Non-pigmented ciliary epithelial cell (primary cell): ENCODE data around the gene POU1F1.
A peak's percentile ranks its signal among the peaks of the same experiment; 100 is the strongest.
"Not testable (repeated sequence)": the region's sequence is repeated elsewhere in the genome, so short reads cannot be mapped to it uniquely, and the experiment has no call there.

Experiments used
- DNase-seq: peaks from one replicate; pipeline ENCODE4 v3.0.0-alpha.2; 2010; ENCODE audit warnings: low read depth

Gene POU1F1

DNA sequence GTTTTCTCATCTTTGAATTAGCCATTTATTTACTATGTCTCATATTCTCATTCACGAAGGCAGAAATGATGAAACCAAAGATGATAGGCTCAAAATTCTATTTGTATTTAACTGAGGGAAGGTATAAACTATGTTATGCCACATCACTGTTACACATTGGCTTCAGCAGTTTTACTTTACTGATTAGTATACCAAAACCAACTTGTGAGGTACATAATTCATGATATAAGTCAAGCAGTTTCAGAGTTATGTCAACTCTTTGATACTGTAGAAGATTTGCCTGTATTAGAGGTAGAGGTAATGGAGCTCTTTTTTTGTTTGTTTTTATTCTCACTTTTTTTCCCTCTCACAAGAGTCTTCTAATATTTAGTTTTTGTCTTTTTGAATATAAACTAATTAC, 26.4 kb downstream of the POU1F1 start:
- DNase-seq, result no peak

GRCh38 chr3:87248831-87249230, 27.6 kb downstream of the POU1F1 start:
- no peak for DNase-seq

DNA sequence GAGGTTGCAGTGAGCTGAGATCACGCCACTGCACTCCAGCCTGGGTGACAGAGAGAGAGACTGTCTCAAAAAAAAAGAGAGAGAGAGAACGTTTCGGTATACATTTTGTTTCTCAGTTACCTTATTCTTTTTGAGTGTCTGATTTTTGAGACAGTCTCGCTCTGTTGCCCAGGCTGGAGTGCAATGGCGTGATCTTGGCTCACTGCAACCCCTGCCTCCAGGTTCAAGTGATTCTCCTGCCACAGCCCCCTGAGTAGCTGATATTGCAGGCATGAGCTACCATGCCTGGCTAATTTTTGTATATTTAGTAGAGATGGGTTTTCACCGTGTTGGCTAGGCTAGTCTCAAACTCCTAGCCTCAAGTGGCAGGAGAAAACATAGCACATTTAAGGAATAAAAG, 28.2 kb downstream of the POU1F1 start:
- not testable (repeated sequence) for DNase-seq

DNA sequence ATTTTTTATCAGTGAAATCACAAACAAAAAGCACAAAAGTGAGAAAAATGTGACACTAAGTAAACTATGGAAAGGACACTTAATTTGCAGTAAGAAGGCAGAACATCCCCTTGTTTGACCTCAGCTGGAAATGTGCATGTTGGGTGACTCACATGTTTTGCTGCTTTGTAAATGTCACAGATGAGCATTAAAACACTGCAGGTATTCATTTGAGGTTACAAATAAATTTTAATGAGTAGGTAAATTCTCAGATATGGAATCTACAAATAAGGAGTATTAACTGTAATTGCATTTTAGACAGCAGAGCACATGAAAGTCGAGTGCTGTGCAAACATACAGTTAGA, 29.0 kb downstream of the POU1F1 start:
- no peak for DNase-seq

DNA sequence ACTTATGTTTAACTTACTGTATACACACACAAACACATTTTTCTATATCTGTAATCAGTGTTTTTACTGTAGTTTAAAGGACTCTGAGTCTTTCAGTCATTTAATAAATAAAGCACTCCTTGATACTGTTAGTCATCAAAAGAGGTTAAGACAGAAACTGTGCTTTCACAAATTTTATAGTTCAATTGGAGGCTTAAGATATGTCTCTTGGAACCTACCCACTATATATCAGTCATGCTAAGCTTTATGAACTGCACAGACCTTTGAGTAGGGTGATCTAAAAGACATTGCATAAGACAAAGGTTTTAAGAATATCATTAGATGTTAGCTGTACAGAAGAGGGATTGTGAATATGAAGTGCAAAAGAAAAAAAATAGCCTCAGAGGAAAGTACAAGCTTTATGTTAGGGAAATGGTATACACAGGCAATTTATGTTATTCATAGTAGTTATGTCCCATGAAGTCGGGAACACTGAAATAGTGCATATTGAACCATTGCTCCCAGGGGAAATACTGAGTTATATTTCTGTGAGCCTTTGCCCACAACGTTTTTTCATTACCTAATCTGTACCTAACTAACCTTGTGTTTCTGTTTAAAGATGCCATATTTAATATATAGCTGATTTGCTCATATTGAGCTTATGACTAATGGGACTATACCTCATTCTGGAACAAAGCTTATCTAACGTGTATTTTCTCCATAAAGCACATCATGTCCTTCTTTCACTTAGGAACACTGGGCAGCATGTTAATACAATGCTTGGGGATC, 29.5 kb downstream of the POU1F1 start:
- no peak for DNase-seq

GRCh38 chr3:87236093-87236492, 40.3 kb downstream of the POU1F1 start:
- DNase-seq, result no peak

- no peak for DNase-seq
These were observed 42.6 kb downstream of the POU1F1 start for GRCh38 chr3:87233805-87234204.

GRCh38 chr3:87229113-87229512, 47.3 kb downstream of the POU1F1 start:
- DNase-seq, result no peak

GRCh38 chr3:87228316-87228715, 48.1 kb downstream of the POU1F1 start:
- DNase-seq, result no peak

GRCh38 chr3:87227835-87228144, 48.6 kb downstream of the POU1F1 start:
- no peak for DNase-seq

DNA sequence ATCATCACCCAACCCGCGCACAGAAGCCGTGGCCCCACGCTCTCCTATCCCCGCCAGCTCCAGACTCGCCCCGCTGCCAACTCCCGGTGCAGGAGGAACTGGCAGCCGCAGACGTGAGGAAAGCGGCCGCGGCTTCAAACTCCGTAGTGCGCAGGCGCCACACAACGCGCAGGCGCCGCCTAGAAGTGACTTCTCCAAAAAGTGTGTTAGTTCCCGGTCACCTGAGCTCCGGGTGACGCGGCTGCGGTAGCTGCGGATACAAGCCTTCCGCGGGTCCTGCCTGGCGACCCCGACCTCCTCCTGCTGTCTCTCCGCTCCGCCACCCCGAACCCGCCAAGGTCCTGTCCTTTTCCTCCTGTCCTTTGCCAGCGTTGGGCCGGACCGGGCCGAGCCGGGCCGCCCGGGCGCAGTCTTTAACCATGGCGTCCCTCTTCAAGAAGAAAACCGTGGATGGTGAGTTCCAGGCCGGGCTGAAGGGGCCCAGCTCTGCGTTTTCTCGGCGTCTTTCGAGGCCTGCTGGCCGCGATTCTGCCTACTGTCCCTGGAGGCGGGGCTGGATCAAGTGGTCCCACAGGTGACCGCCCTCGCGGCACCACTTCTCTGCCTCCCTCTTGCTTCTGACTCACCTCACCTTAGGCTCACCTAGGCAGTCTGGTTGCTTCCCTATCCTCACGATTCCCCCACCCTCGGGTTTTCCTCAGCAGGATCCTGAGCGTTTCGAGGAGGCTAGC, 49.1 kb downstream of the POU1F1 start, which contains the start of gene CHMP2B:
Gene CHMP2B (plus strand): TSS at position 206 of the 731 bp plus-strand sequence. CDS start 214 bp downstream, at position 420.
- DNase-seq, result peak; percentile 60

DNA sequence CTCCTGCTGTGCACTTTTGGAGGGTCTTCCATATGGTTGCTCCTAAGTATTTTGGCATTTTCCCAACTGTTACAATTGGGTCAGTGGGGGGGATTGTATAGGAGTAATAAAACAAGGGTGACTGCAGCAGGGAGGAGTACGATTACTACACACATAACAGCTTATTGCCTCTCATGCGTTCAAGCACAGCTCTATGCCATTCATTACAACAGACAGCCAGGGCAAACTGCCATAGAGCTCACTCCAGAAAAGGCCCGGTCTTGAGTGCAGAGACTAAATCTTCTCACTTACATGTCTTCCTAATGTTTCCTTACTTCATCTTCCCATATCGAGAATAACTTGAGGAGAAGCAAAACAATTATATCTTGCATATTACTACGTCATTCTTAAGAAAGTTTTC, 50.7 kb downstream of the POU1F1 start:
- no peak for DNase-seq

DNA sequence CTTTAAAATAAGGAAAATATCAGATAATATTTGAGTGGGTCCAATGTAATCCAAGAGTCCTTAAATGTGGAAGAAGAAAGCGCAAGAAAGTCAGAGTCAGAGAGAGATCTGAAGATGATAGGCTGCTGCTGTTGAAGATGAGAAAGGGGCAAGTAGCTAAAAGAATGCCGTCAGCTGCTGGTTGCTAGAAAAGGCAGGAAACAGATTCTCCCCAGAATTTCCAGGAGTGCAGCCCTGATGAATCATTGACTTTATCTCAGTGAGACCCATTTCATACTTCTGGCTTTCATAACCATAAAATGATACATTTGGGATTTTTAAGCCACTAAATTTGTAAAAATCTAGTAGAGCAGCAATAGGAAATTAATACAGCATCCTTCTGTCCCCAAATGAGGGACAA, 56.8 kb downstream of the POU1F1 start:
- DNase-seq, result no peak

GRCh38 chr3:87218560-87218959, 57.8 kb downstream of the POU1F1 start:
- DNase-seq, result no peak
